Retina (tissue), 1 donor: Measurements from ENCODE around the gene AHCY.
A peak's percentile ranks its signal among the peaks of the same experiment; 100 is the strongest.
"Not testable (repeated sequence)": the region's sequence is repeated elsewhere in the genome, so short reads cannot be mapped to it uniquely, and the experiment has no call there.

Experiments used
- DNase-seq: peaks from one replicate; pipeline ENCODE4 v3.0.0-alpha.2; 2016

The AHCY gene

DNA sequence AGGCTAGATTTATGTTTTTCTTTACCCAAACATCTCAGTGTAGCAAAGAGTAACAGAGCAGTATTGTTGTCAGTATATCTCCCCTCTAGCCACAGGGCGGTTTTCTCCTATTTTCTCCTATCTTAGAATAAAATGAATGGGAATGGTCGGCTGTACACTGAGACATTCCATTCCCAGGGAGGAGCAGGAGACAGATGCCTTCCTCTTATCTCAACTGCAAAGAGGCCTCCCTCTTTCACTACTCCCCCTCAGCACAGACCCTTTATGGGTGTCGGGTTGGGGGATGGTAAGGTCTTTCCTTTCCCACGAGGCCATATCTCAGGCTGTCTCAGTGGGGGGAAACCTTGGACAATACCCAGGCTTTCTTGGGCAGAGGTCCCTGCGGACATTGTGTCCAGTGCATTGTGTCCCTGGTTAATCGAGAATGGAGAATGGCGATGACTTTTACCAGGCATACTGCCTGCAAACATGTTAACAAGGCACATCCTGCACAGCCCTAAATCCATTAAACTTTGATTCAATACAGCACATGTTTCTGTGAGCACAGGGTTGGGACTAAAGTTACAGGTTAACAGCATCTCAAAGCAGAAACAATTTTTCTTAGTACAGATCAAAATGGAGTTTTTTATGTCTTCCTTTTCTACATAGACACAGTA, 50.6 kb downstream of the AHCY start:
- DNase-seq = not testable (repeated sequence)

DNA sequence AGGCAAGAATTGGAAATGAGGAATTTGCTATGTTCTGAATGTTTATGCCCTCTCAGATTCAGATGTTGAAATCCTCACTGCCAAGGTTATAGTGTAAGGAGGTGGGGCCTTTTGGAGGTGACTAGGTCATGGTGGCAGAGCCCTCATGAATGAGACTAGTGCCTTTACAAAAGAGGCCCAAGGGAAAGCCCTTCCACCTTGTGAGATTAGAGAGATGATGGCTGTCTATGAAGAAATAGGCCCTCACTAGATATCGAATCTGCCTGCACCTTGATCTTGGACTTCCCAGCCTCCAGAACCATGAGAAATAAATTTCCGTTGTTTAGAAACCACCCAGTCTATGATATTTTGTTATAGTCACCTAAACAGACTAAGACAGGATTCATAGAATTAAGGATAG, 51.5 kb downstream of the AHCY start:
- DNase-seq = no peak

DNA sequence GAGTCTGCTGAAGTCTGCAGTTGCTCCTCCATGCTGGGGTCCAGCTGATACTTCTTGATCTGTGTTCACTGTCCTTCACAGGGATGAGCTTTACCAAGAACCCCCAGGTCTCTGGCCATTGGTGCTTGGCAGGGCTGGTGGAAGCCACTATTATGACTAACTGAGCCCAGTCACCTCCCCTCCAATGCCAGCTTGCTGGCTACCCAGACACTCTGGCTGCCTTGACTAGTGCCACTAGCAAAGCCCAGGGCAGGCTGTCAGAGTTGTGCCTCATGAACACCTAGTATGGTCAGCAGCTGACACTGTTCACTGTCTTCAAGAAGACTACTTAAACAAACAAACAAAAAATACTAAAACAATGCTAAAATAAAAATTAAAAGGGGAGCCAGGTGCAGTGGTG, 53.1 kb downstream of the AHCY start:
- DNase-seq = no peak

DNA sequence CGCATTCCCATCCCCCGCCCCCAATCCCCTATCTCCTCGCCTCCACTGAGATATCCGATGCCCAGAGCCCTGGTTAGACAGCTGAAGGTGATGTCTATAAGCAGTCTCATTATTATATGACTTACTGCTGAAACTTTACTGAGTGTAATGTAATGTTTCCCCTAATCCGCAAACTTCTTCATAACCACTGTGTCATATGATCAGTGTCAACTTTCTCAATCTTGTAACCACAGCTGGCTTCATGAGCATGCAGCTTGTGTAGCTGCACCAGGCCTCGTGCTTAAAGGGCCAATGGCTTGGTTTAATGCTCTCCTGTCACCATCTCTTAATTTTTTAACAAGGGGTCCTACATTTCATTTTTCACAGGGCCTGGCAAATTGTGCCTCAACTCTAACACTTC, 53.9 kb downstream of the AHCY start:
- no peak for DNase-seq

DNA sequence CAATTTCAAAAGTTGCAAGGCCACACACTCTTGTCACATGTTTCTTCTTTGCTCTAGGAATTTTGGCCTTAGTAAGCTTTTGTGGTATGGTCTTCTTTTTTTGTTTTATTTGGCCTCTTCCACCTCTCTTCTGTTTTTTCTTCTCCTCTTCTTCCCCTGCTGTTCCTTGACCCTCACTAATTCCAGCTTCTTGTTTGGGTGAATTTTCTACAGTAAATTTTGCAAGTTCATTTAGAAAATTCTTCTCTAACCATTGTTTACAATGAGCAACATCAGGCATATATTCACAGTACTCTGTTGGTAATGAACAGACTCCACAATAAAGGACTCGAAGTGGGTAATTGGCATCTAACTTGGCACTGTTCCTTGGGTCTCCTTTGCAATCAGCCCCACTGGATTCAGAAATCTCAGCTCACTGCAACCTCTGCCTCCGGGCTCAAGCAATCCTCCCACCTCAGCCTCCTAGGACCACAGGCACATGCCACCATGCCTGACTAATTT, 57.0 kb downstream of the AHCY start:
- no peak for DNase-seq

DNA sequence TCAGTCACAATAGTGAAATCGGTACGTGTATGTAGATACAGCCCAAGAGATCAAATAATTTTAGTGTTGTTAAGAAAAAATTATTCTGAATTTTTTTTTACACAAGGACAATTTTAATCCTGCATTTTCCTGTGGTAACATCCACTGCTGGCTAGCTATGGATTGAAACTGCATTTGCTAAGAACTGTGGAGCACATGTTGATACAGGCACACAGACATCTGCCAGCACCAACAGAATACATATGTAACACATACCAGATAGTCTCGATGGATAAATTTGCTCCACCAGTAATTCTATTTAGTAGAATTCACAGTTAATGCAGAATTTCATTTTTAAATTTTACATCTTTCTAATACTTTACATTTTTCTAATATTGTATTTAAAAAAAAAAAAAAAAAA, 59.8 kb downstream of the AHCY start:
- DNase-seq = no peak

DNA sequence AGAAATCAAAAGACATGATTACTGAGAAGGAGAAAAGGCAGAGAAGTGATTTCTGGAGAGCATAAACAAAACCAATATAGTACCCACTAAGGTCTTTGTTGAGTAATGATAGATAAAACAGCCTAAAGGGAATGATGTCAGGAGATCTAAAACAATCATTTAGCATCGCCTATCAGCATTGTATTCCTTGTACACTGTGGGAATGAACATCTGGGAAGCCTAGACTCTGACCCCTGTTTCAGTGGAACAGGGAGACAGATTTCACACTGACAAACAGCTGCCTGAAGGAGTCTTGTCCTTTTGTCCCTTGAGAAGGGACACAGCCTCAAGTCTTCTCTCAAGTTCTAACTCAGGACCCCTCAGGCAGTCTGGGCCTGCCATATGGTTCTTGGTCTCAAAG, 60.3 kb downstream of the AHCY start:
- peak; percentile 24 for DNase-seq

DNA sequence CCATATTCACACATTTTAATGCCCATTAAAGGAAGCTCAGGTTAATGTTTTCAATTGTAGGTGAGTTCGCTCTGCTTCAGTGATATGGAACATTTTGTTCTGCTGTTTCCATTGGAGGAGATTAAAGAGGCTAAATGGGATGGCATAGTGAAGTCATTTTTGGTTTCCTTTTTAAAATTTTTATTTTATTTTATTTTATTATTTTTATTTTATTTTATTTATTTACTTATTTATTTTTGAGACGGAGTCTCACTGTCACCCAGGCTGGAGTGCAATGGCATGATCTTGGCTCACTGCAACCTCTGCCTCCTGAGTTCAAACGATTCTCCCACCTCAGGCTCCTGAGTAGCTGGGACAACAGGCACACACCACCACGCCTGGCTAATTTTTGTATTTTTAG, 61.1 kb downstream of the AHCY start:
- not testable (repeated sequence) for DNase-seq

DNA sequence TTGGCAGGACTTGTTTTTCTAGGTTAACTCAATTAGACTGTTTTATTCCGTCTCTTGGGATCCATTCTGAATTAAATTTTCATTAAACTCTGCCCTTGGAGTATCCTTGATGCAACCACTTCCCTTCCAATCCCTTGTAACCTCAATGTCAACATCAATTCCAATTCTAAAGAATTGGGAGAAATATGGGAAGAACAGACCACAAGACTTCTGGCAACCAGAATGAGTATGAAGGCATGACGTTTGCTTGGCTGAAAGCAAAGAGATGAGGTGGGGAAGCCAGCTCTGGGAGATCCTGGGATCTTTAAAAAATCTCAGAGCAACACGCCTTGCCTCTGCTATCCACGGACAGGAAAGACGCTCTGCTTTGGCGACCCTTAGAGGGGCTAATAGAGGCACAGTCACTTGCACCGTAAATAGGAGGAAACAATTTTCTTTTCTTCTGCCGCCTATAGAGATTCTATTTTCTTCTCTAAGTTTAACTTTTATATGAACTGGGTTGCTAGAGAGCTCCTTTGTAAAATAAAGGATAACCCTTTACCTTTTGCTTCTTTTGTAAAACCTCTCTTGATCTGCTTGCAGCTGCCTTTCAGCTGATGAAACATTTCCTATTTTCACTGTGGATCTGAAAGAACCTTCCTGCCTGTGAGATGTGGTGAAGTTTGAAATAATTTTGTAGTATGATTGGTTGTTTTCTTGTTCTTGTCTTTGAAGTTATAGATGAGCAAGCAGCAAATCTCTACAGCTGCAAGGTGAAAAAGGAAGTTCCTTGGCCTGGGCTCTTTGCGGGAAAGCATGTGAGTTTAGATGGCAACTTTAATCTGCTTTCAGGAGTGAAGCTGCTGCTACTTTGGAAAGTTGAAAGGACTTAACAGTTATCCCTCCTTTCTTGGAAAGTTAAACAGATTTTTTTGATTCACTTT, 62.2 kb downstream of the AHCY start, which contains the start of gene ASIP:
Gene ASIP (plus strand): TSS at position 731 of the 923 bp plus-strand sequence. CDS start 18,952 bp downstream, outside the sequence.
- DNase-seq = no peak

DNA sequence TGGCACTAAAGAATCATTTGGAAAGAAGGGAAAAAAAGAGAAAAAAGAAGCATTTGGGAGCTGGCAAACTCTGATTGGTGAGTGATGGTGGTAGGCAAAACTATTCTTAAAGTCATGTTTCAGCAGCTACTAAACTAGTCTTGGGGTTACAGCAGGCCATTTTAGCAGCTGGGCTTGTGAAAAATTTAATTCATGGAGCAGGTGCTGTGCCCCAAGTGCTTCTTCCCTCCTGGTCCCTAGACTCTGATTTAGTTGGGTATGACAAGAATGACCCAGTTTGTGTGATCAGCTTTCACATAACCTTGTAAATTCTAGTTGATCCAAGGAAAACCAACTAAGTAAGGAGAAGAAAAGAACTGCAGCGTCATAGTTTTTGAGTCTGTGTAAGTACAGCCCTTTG, 63.0 kb downstream of the AHCY start:
- no peak for DNase-seq

DNA sequence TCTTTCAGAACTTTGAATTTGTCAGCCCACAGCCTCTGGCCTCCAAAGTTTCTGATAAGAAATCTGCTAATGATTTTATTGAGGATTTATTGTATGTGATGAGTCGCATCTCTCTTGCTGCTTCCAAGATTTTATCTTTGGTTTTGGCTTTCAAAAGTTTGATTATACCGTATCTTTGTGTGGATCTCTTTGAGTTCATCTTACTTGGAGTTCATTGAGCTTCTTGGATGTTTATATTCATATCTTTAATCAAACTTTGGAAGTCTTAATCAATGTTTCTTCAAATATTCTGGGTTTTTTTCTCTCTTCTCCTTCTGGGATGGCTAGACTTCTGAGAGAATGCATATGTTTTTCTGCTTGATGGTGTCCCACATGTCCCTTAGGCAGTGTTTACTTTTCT, 65.2 kb downstream of the AHCY start:
- DNase-seq = no peak

DNA sequence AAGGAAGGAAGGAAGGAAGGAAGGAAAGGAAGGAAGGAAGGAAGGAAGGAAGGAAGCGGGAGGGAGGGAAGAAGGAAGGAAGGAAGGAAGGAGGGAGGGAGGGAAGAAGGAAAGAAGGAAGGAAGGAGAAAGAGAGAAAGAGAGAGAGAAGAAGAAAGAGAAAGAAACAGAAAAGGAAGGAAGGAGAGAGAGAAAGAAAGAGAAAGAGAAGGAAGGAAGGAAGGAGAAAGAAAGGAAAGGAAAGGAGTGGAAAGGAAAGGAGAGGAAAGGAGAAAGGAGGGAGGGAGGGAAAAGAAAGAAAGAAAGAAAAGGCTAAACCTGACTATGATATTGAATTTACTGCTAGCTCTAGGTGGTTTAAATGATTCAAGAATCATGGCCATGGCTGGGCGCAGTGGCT, 67.3 kb downstream of the AHCY start:
- DNase-seq = no peak

DNA sequence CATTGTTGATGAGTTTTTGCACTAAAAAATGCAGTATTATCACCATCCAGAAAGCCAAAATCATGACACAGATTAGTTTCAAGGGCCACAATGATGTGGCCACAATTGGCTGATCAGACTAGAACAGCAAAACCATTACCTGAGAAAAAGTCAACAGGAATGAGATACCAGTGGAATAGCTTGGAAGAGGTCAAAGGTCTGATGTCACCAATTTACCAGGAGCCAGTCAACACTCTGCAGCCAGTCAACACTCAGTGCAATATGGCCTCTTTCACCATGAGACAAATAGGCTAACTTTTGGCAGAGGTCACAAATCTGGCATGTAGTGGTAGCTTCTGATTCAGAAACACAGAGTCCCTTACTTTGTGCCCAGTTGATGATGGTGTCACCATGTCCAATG, 69.5 kb downstream of the AHCY start:
- no peak for DNase-seq

DNA sequence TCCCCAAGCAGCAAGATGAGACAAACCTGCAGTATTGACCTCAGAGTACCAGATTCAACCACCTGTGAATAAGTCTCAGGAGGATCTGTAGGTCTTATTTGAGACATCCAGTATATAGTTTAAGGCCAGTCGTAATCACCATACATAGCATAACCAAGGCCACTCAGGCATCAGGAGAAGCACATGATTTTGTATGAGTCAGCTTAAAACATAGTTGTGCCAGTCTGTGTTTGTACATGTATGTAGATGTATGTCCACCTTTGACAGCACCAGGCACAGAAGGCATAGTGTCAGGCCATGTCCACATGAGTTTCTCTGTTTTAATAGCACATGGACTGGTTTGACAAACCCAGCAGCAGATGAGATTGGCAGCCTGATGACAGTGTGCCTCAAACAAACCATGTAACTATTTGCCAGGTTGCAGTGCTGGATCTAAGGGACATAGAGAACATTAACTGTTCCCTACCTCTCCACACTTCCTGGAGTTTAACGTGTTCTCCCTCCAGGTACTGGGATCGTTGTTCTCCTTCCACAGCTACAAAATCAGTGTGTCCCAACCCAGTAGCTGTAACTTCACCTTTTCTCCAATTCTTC, 70.6 kb downstream of the AHCY start:
- no peak for DNase-seq

DNA sequence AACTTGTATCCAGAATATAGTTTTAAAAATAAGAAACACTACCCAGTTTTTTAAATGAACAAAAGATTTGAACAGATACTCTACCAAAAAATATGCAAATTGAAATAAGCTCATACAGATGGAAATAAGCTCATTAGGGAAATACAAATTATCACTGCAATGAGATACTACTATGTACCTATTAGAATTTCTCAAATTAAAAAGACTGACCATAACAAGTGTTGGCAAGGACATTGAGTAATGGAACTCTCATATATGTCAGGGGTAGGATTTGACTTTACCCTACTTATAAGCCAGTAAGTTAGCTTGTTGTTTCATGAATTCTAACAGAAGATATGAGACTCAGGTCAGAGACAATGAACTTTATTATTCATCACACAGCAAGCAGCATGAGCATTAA, 71.5 kb downstream of the AHCY start:
- DNase-seq = no peak
